NCI-H1092 (cell line): ENCODE results near the gene TRAPPC10.

Experiments
- DNase-seq: peaks from one replicate; lab custom pipeline; 2025; lab: John Stamatoyannopoulos, UW

TRAPPC10 gene

GRCh38 chr21:43983390-43983789 lies 28.7 kb upstream of the TRAPPC10 start:
- no peak for DNase-seq

GRCh38 chr21:43983860-43984420 lies 28.2 kb upstream of the TRAPPC10 start:
- no peak for DNase-seq

GRCh38 chr21:43984905-43985689 lies 27.0 kb upstream of the TRAPPC10 start:
- DNase-seq, result no peak

- no peak for DNase-seq
Measured at GRCh38 chr21:43985690-43986251, 26.3 kb upstream of the TRAPPC10 start.

- DNase-seq, result no peak
Measured at GRCh38 chr21:43986544-43987451, 25.3 kb upstream of the TRAPPC10 start.

- no peak for DNase-seq
Measured at GRCh38 chr21:43987509-43987908, 24.6 kb upstream of the TRAPPC10 start.

GRCh38 chr21:43988016-43988415 lies 24.1 kb upstream of the TRAPPC10 start:
- no peak for DNase-seq

- DNase-seq, result no peak
Measured at GRCh38 chr21:43988506-43989230, 23.4 kb upstream of the TRAPPC10 start.

GRCh38 chr21:43989401-43989800 lies 22.7 kb upstream of the TRAPPC10 start:
- DNase-seq, result no peak

GRCh38 chr21:43991447-43991991 lies 20.6 kb upstream of the TRAPPC10 start:
- no peak for DNase-seq

GRCh38 chr21:43992121-43992520 lies 20.0 kb upstream of the TRAPPC10 start:
- no peak for DNase-seq

GRCh38 chr21:43993420-43993934 lies 18.6 kb upstream of the TRAPPC10 start:
- DNase-seq, result no peak

GRCh38 chr21:43994085-43994484 lies 18.0 kb upstream of the TRAPPC10 start:
- DNase-seq, result no peak

GRCh38 chr21:43994646-43995045 lies 17.5 kb upstream of the TRAPPC10 start:
- DNase-seq, result no peak

- no peak for DNase-seq
Measured at GRCh38 chr21:43995521-43996105, 16.5 kb upstream of the TRAPPC10 start.

GRCh38 chr21:43997766-43998742 lies 14.1 kb upstream of the TRAPPC10 start:
- no peak for DNase-seq

- DNase-seq, result no peak
Measured at GRCh38 chr21:44000360-44000759, 11.7 kb upstream of the TRAPPC10 start.

GRCh38 chr21:44002511-44002910 lies 9.6 kb upstream of the TRAPPC10 start:
- no peak for DNase-seq

GRCh38 chr21:44003307-44003966 lies 8.7 kb upstream of the TRAPPC10 start:
- no peak for DNase-seq
